SU-DHL-6 (cell line): ENCODE data around the gene SNAPC3.

Experiments
- H2AFZ ChIP-seq: fragments of 200-600 bp; sonication (generic); 2 replicates; pipeline ENCODE4 v1.6.1; 2014; ENCODE audit warnings: low read depth, mild to moderate bottlenecking, moderate library complexity, mixed read lengths, antibody characterized with exemption, low read length; ENCODE audit not compliant: severe bottlenecking
- H3F3A ChIP-seq: fragments of 200-600 bp; shearing (Covaris generic); 2 replicates; pipeline ENCODE4 v1.6.0; 2016; ENCODE audit warnings: antibody characterized with exemption, mild to moderate bottlenecking; ENCODE audit not compliant: insufficient read depth
- H3K27ac ChIP-seq: fragments of 200-600 bp; sonication (generic); 2 replicates; pipeline ENCODE4 v1.5.1; 2016; ENCODE audit warnings: low read depth, mild to moderate bottlenecking, low read length, moderate library complexity, mixed read lengths
- H3K27me3 ChIP-seq: fragments of 200-600 bp; sonication (generic), shearing (Covaris generic); 2 replicates; pipeline ENCODE4 v1.6.0; 2014; ENCODE audit warnings: mild to moderate bottlenecking, low read length
- H3K36me3 ChIP-seq: fragments of 200-600 bp; sonication (generic); 2 replicates; pipeline ENCODE4 v1.6.1; 2014; ENCODE audit warnings: mild to moderate bottlenecking, low read length, mixed read lengths
- H3K4me2 ChIP-seq: fragments of 300-600, 200-600 bp; shearing (Covaris generic), sonication (generic); 2 replicates; pipeline ENCODE4 v1.6.0; 2014; ENCODE audit warnings: low read length, low read depth, mild to moderate bottlenecking; ENCODE audit not compliant: poor library complexity, severe bottlenecking
- H3K4me3 ChIP-seq: fragments of 200-600 bp; sonication (generic); 2 replicates; pipeline ENCODE4 v1.5.1; 2014; ENCODE audit warnings: antibody characterized with exemption, low read length, mild to moderate bottlenecking, mixed read lengths; ENCODE audit not compliant: insufficient read depth, poor library complexity, severe bottlenecking
- H3K79me2 ChIP-seq: fragments of 200-600 bp; sonication (generic); 2 replicates; pipeline ENCODE4 v1.6.1; 2014; ENCODE audit warnings: mild to moderate bottlenecking, low read length, moderate library complexity; ENCODE audit not compliant: insufficient read depth
- H3K9ac ChIP-seq: fragments of 200-600 bp; sonication (generic); 2 replicates; pipeline ENCODE4 v1.7.0; 2014; ENCODE audit warnings: mild to moderate bottlenecking, low read length
- H3K9me2 ChIP-seq: fragments of 200-600 bp; sonication (generic); replicated peaks from 2 replicates; pipeline ENCODE4 v1.6.1; 2014; ENCODE audit warnings: low read length; ENCODE audit not compliant: insufficient read depth
- H3K9me3 ChIP-seq: fragments of 200-600 bp; sonication (generic); 2 replicates; pipeline ENCODE4 v1.6.1; 2014; ENCODE audit warnings: low read length, mixed read lengths; ENCODE audit not compliant: insufficient read depth
- H4K20me1 ChIP-seq: fragments of 200-600 bp; sonication (generic); 2 replicates; pipeline ENCODE4 v1.6.1; 2014; ENCODE audit warnings: low read depth, mild to moderate bottlenecking, antibody characterized with exemption, low read length, moderate library complexity, mixed read lengths
- CTCF ChIP-seq: fragments of 200-600 bp; sonication (generic); IDR thresholded peaks from one replicate; pipeline ENCODE4 v1.5.1; 2017; ENCODE audit warnings: antibody characterized with exemption, mild to moderate bottlenecking, low read length, moderate library complexity; ENCODE audit not compliant: insufficient read depth, poor library complexity, severe bottlenecking
- EZH2phosphoT487 ChIP-seq: fragments of 200-600 bp; sonication (generic), shearing (Covaris generic); conservative IDR thresholded peaks from 2 replicates; pipeline ENCODE4 v1.6.1; 2018; ENCODE audit warnings: mild to moderate bottlenecking, antibody characterized with exemption, low read length, moderate library complexity, mixed read lengths

Gene SNAPC3

GRCh38 chr9:15501179-15501578, 78.5 kb downstream of the SNAPC3 start:
- Histone ChIP-seq H3K27ac (no peak overlapping the region), H3K4me2 (no peak overlapping the region), H3K9me3 (no peaks in the 10 kb centered on the region), H4K20me1 (peaks cover 48% of the 10 kb centered on the region), H3K4me3 (no peak overlapping the region), H3K79me2 (peaks cover 95% of the 10 kb centered on the region), H3K9me2 (no peaks in the 10 kb centered on the region), H2AFZ (no peak overlapping the region), H3F3A (peaks cover 9% of the 10 kb centered on the region), H3K9ac (no peak overlapping the region), H3K27me3 (no peaks in the 10 kb centered on the region), H3K36me3 (peaks cover 58% of the 10 kb centered on the region)
- no peak for TF ChIP-seq CTCF
- no peak for TF ChIP-seq EZH2phosphoT487

- Histone ChIP-seq H3K9ac (no peak overlapping the region), H4K20me1 (peaks cover 45% of the 10 kb centered on the region), H3K9me3 (no peaks in the 10 kb centered on the region)
Observed at GRCh38 chr9:15501803-15502202, 79.1 kb downstream of the SNAPC3 start.

GRCh38 chr9:15505921-15506320, 83.2 kb downstream of the SNAPC3 start:
- Histone ChIP-seq H3K36me3 (peaks cover 63% of the 10 kb centered on the region), H3K9me3 (no peaks in the 10 kb centered on the region), H3K9me2 (no peaks in the 10 kb centered on the region), H3K4me3 (no peak overlapping the region), H2AFZ (no peak overlapping the region), H3K79me2 (peaks cover 96% of the 10 kb centered on the region), H3K27me3 (no peaks in the 10 kb centered on the region), H3K27ac (no peak overlapping the region), H3K9ac (no peak overlapping the region), H3K4me2 (no peak overlapping the region), H4K20me1 (peaks cover 53% of the 10 kb centered on the region), H3F3A (peaks cover 16% of the 10 kb centered on the region)
- no peak for TF ChIP-seq CTCF
- no peak for TF ChIP-seq EZH2phosphoT487

More at GRCh38 chr9:15501803-15502202, 79.1 kb downstream of the SNAPC3 start:
- H3F3A ChIP-seq: peaks cover 9% of the 10 kb centered on the region
- H3K79me2 ChIP-seq: peaks cover 95% of the 10 kb centered on the region
- TF ChIP-seq EZH2phosphoT487 (no peak), CTCF (no peak)
- H3K4me3 ChIP-seq: no peak overlapping the region
- H3K4me2 ChIP-seq: no peak overlapping the region
- no peaks in the 10 kb centered on the region for H3K27me3 ChIP-seq
- peaks cover 58% of the 10 kb centered on the region for H3K36me3 ChIP-seq
- H3K9me2 ChIP-seq: no peaks in the 10 kb centered on the region
- no peak overlapping the region for H3K27ac ChIP-seq
- H2AFZ ChIP-seq: no peak overlapping the region
